HG03175 (cell line): Measurements from ENCODE around the gene HYDIN.
"Not testable (repeated sequence)": the region's sequence is repeated elsewhere in the genome, so short reads cannot be mapped to it uniquely, and the experiment has no call there.

Experiments
- ATAC-seq: cut with Tn5 transposase; IDR thresholded peaks from one replicate; pipeline ENCODE4 v1.9.1; 2021; ENCODE audit warnings: mild to moderate bottlenecking, moderate library complexity; ENCODE audit not compliant: unreplicated experiment

Gene HYDIN

GRCh38 chr16:71143246-71143645 lies 87.3 kb downstream of the HYDIN start:
- ATAC-seq: not testable (repeated sequence)

GRCh38 chr16:71110565-71110964 lies 120.0 kb downstream of the HYDIN start:
- ATAC-seq: not testable (repeated sequence)

- not testable (repeated sequence) for ATAC-seq
Measured at GRCh38 chr16:71109656-71110208, 120.8 kb downstream of the HYDIN start.

GRCh38 chr16:71105881-71106280 lies 124.6 kb downstream of the HYDIN start:
- not testable (repeated sequence) for ATAC-seq

- not testable (repeated sequence) for ATAC-seq
Measured at GRCh38 chr16:71083573-71083972, 146.9 kb downstream of the HYDIN start.

- not testable (repeated sequence) for ATAC-seq
Measured at GRCh38 chr16:71080777-71081176, 149.7 kb downstream of the HYDIN start.

GRCh38 chr16:71080262-71080661 lies 150.3 kb downstream of the HYDIN start:
- ATAC-seq: not testable (repeated sequence)

- ATAC-seq: not testable (repeated sequence)
Measured at GRCh38 chr16:71070651-71071050, 159.9 kb downstream of the HYDIN start.

- not testable (repeated sequence) for ATAC-seq
Measured at GRCh38 chr16:71069842-71070241, 160.7 kb downstream of the HYDIN start.

GRCh38 chr16:71053897-71054609 lies 176.5 kb downstream of the HYDIN start:
- ATAC-seq: not testable (repeated sequence)

GRCh38 chr16:71050307-71050706 lies 180.2 kb downstream of the HYDIN start:
- not testable (repeated sequence) for ATAC-seq

- ATAC-seq: not testable (repeated sequence)
Measured at GRCh38 chr16:71039368-71040111, 191.0 kb downstream of the HYDIN start.

- ATAC-seq: not testable (repeated sequence)
Measured at GRCh38 chr16:71038421-71038820, 192.1 kb downstream of the HYDIN start.

- ATAC-seq: not testable (repeated sequence)
Measured at GRCh38 chr16:71037987-71038386, 192.5 kb downstream of the HYDIN start.

GRCh38 chr16:71028032-71028727 lies 202.3 kb downstream of the HYDIN start:
- ATAC-seq: not testable (repeated sequence)

GRCh38 chr16:71027511-71027910 lies 203.0 kb downstream of the HYDIN start:
- not testable (repeated sequence) for ATAC-seq

- not testable (repeated sequence) for ATAC-seq
Measured at GRCh38 chr16:71023851-71024439, 206.6 kb downstream of the HYDIN start.

- ATAC-seq: not testable (repeated sequence)
Measured at GRCh38 chr16:71021961-71022537, 208.5 kb downstream of the HYDIN start.

- ATAC-seq: not testable (repeated sequence)
Measured at GRCh38 chr16:71019067-71019682, 211.3 kb downstream of the HYDIN start.

- not testable (repeated sequence) for ATAC-seq
Measured at GRCh38 chr16:71015419-71015818, 215.1 kb downstream of the HYDIN start.
